Spleen (tissue), 7 donors: ENCODE measurements around the gene KAT8.

Experiments used
- POLR2A ChIP-seq, 3 donors: fragments of 450-650 bp; IDR thresholded peaks; one replicate each; pipeline ENCODE4 v1.5.1; 2017; ENCODE audit warnings: antibody characterized with exemption in 3 of 3, mild to moderate bottlenecking in 1 of 3
- POLR2AphosphoS5 ChIP-seq, 3 donors: sonication (generic); formaldehyde crosslinking; IDR thresholded peaks; one replicate each; pipeline ENCODE4 v1.5.1; 2017; ENCODE audit warnings: antibody characterized with exemption in 3 of 3
- TF ChIP-seq, protein P1 (sequence below), 11 experiments: fragments of 200-600 bp in 7 of 11; fragments of 450-650 bp in 4 of 11; sonication (generic) in 4 of 11; IDR thresholded peaks in 8 of 11; conservative IDR thresholded peaks in 3 of 11; 1 replicate in 7 of 11; 2 replicates in 4 of 11; pipeline versions ENCODE4 v1.4.0 to v1.8.0; 2016 to 2021; ENCODE audit warnings: antibody characterized with exemption in 11 of 11, inconsistent platforms in 4 of 11, mild to moderate bottlenecking in 1 of 11
- donor health status: DM: no; HTN: no; CAD: no; lungs with moderate emphysema.
- donor health status: DM: no; HTN: no; CAD: no.
- donor health status: DM: no; HTN: no; CAD: no.

DNA sequence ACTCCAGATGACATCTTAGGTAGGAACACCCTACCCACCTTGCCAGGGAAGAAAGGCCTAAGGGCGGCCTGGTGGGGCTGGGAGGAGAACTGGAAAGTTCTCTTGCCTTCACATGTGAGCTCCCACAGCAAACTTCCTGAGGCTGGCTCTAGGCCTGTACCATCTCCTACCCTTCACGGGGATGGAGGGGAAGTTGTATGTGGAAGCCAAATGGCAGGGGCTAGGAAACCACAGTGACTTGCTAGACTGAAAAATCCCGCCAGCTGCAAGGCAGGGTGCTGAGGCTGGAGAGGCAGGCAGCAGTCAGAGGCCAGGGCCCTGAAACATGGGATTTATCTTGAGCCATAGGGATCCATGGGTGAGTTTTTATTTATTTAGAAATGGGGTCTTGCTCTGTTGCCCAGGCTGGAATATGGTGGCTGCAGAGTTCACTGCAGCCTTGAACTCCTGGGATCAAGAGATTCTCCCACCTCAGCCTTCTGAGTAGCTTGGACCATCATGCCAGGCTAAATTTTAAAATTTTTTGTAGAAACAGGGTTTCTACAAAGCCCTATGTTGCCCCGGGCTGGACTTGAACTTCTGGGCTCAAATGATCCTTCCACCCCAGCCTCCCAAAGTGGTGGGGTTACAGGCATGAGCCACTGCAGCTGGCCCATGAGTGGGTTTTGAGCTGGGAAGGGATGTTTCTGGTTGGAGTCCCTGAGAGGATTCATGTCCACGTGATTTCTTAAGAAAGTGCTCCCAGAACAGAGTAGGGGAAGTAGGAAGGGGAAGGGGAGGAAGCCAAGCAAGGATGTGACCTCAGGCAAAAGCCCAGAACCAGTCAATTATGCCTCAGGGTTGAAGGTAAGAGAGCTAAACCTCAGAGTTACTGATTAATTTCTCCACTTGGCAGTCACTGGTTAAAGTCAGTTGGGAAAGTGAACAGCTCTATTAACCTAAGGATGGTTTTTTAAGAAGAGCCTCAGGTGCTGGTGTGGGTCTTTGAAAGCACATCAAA, 4.0 kb upstream of the KAT8 start:
- TF ChIP-seq, protein P1, sequence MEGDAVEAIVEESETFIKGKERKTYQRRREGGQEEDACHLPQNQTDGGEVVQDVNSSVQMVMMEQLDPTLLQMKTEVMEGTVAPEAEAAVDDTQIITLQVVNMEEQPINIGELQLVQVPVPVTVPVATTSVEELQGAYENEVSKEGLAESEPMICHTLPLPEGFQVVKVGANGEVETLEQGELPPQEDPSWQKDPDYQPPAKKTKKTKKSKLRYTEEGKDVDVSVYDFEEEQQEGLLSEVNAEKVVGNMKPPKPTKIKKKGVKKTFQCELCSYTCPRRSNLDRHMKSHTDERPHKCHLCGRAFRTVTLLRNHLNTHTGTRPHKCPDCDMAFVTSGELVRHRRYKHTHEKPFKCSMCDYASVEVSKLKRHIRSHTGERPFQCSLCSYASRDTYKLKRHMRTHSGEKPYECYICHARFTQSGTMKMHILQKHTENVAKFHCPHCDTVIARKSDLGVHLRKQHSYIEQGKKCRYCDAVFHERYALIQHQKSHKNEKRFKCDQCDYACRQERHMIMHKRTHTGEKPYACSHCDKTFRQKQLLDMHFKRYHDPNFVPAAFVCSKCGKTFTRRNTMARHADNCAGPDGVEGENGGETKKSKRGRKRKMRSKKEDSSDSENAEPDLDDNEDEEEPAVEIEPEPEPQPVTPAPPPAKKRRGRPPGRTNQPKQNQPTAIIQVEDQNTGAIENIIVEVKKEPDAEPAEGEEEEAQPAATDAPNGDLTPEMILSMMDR (IDR thresholded peaks at IDR 0.05 in 8 of 11, conservative IDR thresholded peaks at IDR 0.05 in 3 of 11) = no peak
- TF ChIP-seq POLR2AphosphoS5 (IDR thresholded peaks at IDR 0.05) (peak in 2 of 3 donors; percentile 32 to 41), POLR2A (IDR thresholded peaks at IDR 0.05) (no peak)
